HepG2 (cell line): Measurements from ENCODE around the gene TXNDC9. TPM values are rescaled to one million over a fixed set of nuclear protein-coding genes. Genes with fewer than 3 reads are reported as not detected.

ENCODE experiments used
- AGO2 ChIP-seq: fragments of 200-400 bp; formaldehyde crosslinking; optimal IDR thresholded peaks from 2 replicates; pipeline ENCODE3; 2017; ENCODE audit warnings: mild to moderate bottlenecking, low read depth, low read length, moderate library complexity
- ARNTL ChIP-seq: sonication (generic); formaldehyde crosslinking; IDR thresholded peaks from 2 replicates; pipeline ENCODE4 v1.4.0; 2020; ENCODE audit warnings: mild to moderate bottlenecking, missing genetic modification reagents
- CBX1 ChIP-seq: IDR thresholded peaks from one replicate; pipeline ENCODE4 v1.6.1; 2016; ENCODE audit warnings: antibody characterized with exemption, low read depth
- CREB1 ChIP-seq, 2 experiments: fragments of 450-650 bp in 1 of 2; IDR thresholded peaks; 2 replicates each; pipeline ENCODE4 v1.6.1; 2016 to 2017; ENCODE audit warnings: control low read depth in 1 of 2, mild to moderate bottlenecking in 1 of 2, missing compliant biosample characterization in 1 of 2, missing genetic modification characterization in 1 of 2
- FOXO1 ChIP-seq: sonication (generic); formaldehyde crosslinking; IDR thresholded peaks from 2 replicates; pipeline ENCODE4 v1.4.0; 2020; ENCODE audit warnings: missing genetic modification reagents
- GABPA ChIP-seq, 2 experiments: IDR thresholded peaks; 2 replicates each; pipeline ENCODE4 v1.6.1; 2011 to 2016; ENCODE audit warnings: low read depth in 2 of 2, low read length in 1 of 2, missing biosample characterization in 1 of 2, missing genetic modification characterization in 1 of 2
- JUND ChIP-seq: sonication (generic); formaldehyde crosslinking; IDR thresholded peaks from 2 replicates; pipeline ENCODE4 v1.8.0; 2022; ENCODE audit warnings: mild to moderate bottlenecking, missing genetic modification reagents
- MAFK ChIP-seq, 2 experiments: IDR thresholded peaks in 1 of 2; conservative IDR thresholded peaks in 1 of 2; 2 replicates each; pipeline ENCODE4 v1.6.1; 2011; ENCODE audit warnings: improper control_type of control experiment in 2 of 2, low read length in 2 of 2
- MBNL3 ChIP-seq: fragments of 250-450 bp; sonication (Bioruptor Pico); conservative IDR thresholded peaks from 2 replicates; pipeline ENCODE4 v1.8.0; 2022; ENCODE audit warnings: mild to moderate bottlenecking, inconsistent platforms
- MED1 ChIP-seq: sonication (generic); formaldehyde crosslinking; IDR thresholded peaks from 2 replicates; pipeline ENCODE4 v1.4.0; 2020; ENCODE audit warnings: missing genetic modification reagents
- NFIB ChIP-seq: sonication (generic); formaldehyde crosslinking; IDR thresholded peaks from 2 replicates; pipeline ENCODE4 v1.9.0; 2021; ENCODE audit warnings: missing genetic modification reagents, mild to moderate bottlenecking, borderline replicate concordance
- NPAS2 ChIP-seq: sonication (generic); formaldehyde crosslinking; IDR thresholded peaks from 2 replicates; pipeline ENCODE4 v1.8.0; 2022; ENCODE audit warnings: mild to moderate bottlenecking, missing genetic modification reagents, borderline replicate concordance
- PAWR ChIP-seq: sonication (generic); formaldehyde crosslinking; IDR thresholded peaks from 2 replicates; pipeline ENCODE4 v1.4.0; 2020; ENCODE audit warnings: missing genetic modification reagents, mild to moderate bottlenecking, borderline replicate concordance
- RCOR2 ChIP-seq: IDR thresholded peaks from 2 replicates; pipeline ENCODE4 v1.6.1; 2016; ENCODE audit warnings: missing biosample characterization, missing genetic modification reagents
- SETDB1 ChIP-seq: sonication (generic); formaldehyde crosslinking; IDR thresholded peaks from 2 replicates; pipeline ENCODE4 v1.5.1; 2020; ENCODE audit warnings: missing genetic modification reagents, mild to moderate bottlenecking, borderline replicate concordance
- SP140L ChIP-seq: sonication (generic); formaldehyde crosslinking; IDR thresholded peaks from 2 replicates; pipeline ENCODE4 v1.4.0; 2020; ENCODE audit warnings: missing genetic modification reagents, borderline replicate concordance
- SRSF9 ChIP-seq: fragments of 200-400 bp; formaldehyde crosslinking; IDR thresholded peaks from 2 replicates; pipeline ENCODE4 v1.6.1; 2018; ENCODE audit warnings: borderline replicate concordance, mild to moderate bottlenecking, low read depth, low read length; ENCODE audit not compliant: insufficient read depth, poor library complexity, severe bottlenecking
- THYN1 ChIP-seq: sonication (generic); formaldehyde crosslinking; IDR thresholded peaks from 2 replicates; pipeline ENCODE4 v1.8.1; 2023; ENCODE audit warnings: low read depth, mild to moderate bottlenecking, moderate library complexity, missing genetic modification reagents, borderline replicate concordance
- ZBTB2 ChIP-seq: sonication (generic); formaldehyde crosslinking; IDR thresholded peaks from 2 replicates; pipeline ENCODE4 v1.8.0; 2022; ENCODE audit warnings: low read depth, missing genetic modification reagents
- ZFP41 ChIP-seq: sonication (generic); formaldehyde crosslinking; IDR thresholded peaks from 2 replicates; pipeline ENCODE4 v1.4.0; 2020; ENCODE audit warnings: mild to moderate bottlenecking, missing genetic modification reagents, borderline replicate concordance
- ZIK1 ChIP-seq: sonication (generic); formaldehyde crosslinking; IDR thresholded peaks from 2 replicates; pipeline ENCODE4 v1.5.0; 2020; ENCODE audit warnings: mild to moderate bottlenecking, low read depth, missing genetic modification reagents, borderline replicate concordance
- ZNF383 ChIP-seq: sonication (generic); formaldehyde crosslinking; IDR thresholded peaks from 2 replicates; pipeline ENCODE4 v1.4.0; 2020; ENCODE audit warnings: missing genetic modification reagents, mild to moderate bottlenecking, borderline replicate concordance
- ZNF431 ChIP-seq: sonication (generic); formaldehyde crosslinking; IDR thresholded peaks from 2 replicates; pipeline ENCODE4 v1.9.0; 2022; ENCODE audit warnings: missing genetic modification reagents, low read depth, mild to moderate bottlenecking, borderline replicate concordance
- ZNF563 ChIP-seq: sonication (generic); formaldehyde crosslinking; IDR thresholded peaks from 2 replicates; pipeline ENCODE4 v1.8.0; 2022; ENCODE audit warnings: mild to moderate bottlenecking, moderate library complexity, missing genetic modification reagents
- ZNF674 ChIP-seq: sonication (generic); formaldehyde crosslinking; IDR thresholded peaks from 2 replicates; pipeline ENCODE4 v1.5.0; 2020; ENCODE audit warnings: low read depth, mild to moderate bottlenecking, missing genetic modification reagents
- polyA plus RNA-seq, 8 experiments: library from polyadenylated mRNA; depleted of rRNA in 3 of 8; stranded (reverse) in 7 of 8; unstranded in 1 of 8; fragments of >200 nt; fragmentation: Illumina TruSeq in 4 of 8; extraction: Trizol in 4 of 8; gene quantifications; 2 replicates each; pipeline versions ENCODE4 v1.2.1 to v1.2.3, GENCODE V29; 2011 to 2016; ENCODE audit warnings: low read depth in 4 of 8, missing spikeins in 1 of 8, mixed read lengths in 1 of 8; ENCODE audit not compliant: insufficient read depth in 1 of 8
- total RNA-seq, 5 experiments: library from RNA; depleted of rRNA; stranded (reverse); fragments of >200 nt; fragmentation: Illumina TruSeq; extraction: Trizol; gene quantifications; 2 replicates each; pipeline ENCODE4 v1.2.3, GENCODE V29; 2016; ENCODE audit warnings: low read depth in 1 of 5

Gene TXNDC9
- total and polyA plus RNA-seq, 2 of the 13 experiments (the other 11 are each of a cell fraction or from before 2014, with no cell fraction given): 35.2 to 94.6 TPM

- TF ChIP-seq ZNF563 (CRISPR knock-in tag): peak; percentile 77; the same call in 1 of the 2 replicates
- TF ChIP-seq ZNF674 (CRISPR knock-in tag): 0 out of 2 replicates have a peak, but pooled peaks have one; percentile 56
- no peak for TF ChIP-seq ZNF383 (CRISPR knock-in tag)
- no peak for TF ChIP-seq SETDB1 (CRISPR knock-in tag)
- no peak for TF ChIP-seq MBNL3 (CRISPR knock-in tag)
- 0 out of 2 replicates have a peak, but pooled peaks have one; percentile 33 for TF ChIP-seq PAWR (CRISPR knock-in tag)
- TF ChIP-seq CREB1 (IDR thresholded peaks at IDR 0.05): peak; percentile 50; the same call in 1 of the 2 replicates
- TF ChIP-seq CREB1 (CRISPR knock-in tag; IDR thresholded peaks at IDR 0.05): peak; percentile 82
- peak; percentile 55; the same call in 1 of the 2 replicates for TF ChIP-seq RCOR2 (CRISPR knock-in tag)
- no peak for TF ChIP-seq CBX1
- TF ChIP-seq MAFK (conservative IDR thresholded peaks at IDR 0.05 in 1 of 2, IDR thresholded peaks at IDR 0.05 in 1 of 2; ENCODE audit: low read length in 2 of 2): no peak
- TF ChIP-seq GABPA (IDR thresholded peaks at IDR 0.05; ENCODE audit: low read depth, low read length): peak; percentile 49; the same call in 1 of the 2 replicates
- peak; percentile 86 for TF ChIP-seq GABPA (CRISPR knock-in tag; IDR thresholded peaks at IDR 0.05; ENCODE audit: low read depth)
- peak; percentile 62; the same call in 1 of the 2 replicates for TF ChIP-seq FOXO1 (CRISPR knock-in tag)
- peak; percentile 97 for TF ChIP-seq ZIK1 (CRISPR knock-in tag)
- TF ChIP-seq JUND (CRISPR knock-in tag): peak; percentile 62; the same call in 1 of the 2 replicates
- TF ChIP-seq ZFP41 (CRISPR knock-in tag): peak; percentile 86; the same call in 1 of the 2 replicates
- TF ChIP-seq SP140L (CRISPR knock-in tag): no peak
- TF ChIP-seq MED1: peak; percentile 77
- TF ChIP-seq ZBTB2 (CRISPR knock-in tag): peak; percentile 96
- TF ChIP-seq THYN1 (CRISPR knock-in tag): no peak
- 0 out of 2 replicates have a peak, but pooled peaks have one; percentile 22 for TF ChIP-seq NFIB (CRISPR knock-in tag)
- TF ChIP-seq SRSF9: no peak
- peak; percentile 79 for TF ChIP-seq ARNTL (CRISPR knock-in tag)
- TF ChIP-seq NPAS2 (CRISPR knock-in tag): no peak
- 0 out of 2 replicates have a peak, but pooled peaks have one; percentile 21 for TF ChIP-seq ZNF431
- TF ChIP-seq AGO2: peak; percentile 86
These were observed 1.2 kb upstream of the TXNDC9 start, which contains the start of gene EIF5B (continued) for GRCh38 chr2:99337113-99338028.
